Activated naive CD8-positive, alpha-beta T cell (primary cell): ENCODE data around the gene POU2F1.

Experiments
- H3K27ac Mint-ChIP-seq: one replicate; pipeline ENCODE4 v1.8.0; 2021; ENCODE audit warnings: mixed read lengths
- H3K27me3 Mint-ChIP-seq: one replicate; pipeline ENCODE4 v1.8.0; 2021; ENCODE audit warnings: mixed read lengths
- H3K36me3 Mint-ChIP-seq: one replicate; pipeline ENCODE4 v1.8.0; 2021; ENCODE audit warnings: mixed read lengths
- H3K4me1 Mint-ChIP-seq: one replicate; pipeline ENCODE4 v1.8.0; 2021; ENCODE audit warnings: low read depth, mixed read lengths
- H3K4me3 Mint-ChIP-seq: one replicate; pipeline ENCODE4 v1.8.0; 2021; ENCODE audit warnings: mild to moderate bottlenecking, mixed read lengths
- H3K9me3 Mint-ChIP-seq: one replicate; pipeline ENCODE4 v1.8.0; 2021; ENCODE audit warnings: low read depth, mixed read lengths

The POU2F1 gene

DNA sequence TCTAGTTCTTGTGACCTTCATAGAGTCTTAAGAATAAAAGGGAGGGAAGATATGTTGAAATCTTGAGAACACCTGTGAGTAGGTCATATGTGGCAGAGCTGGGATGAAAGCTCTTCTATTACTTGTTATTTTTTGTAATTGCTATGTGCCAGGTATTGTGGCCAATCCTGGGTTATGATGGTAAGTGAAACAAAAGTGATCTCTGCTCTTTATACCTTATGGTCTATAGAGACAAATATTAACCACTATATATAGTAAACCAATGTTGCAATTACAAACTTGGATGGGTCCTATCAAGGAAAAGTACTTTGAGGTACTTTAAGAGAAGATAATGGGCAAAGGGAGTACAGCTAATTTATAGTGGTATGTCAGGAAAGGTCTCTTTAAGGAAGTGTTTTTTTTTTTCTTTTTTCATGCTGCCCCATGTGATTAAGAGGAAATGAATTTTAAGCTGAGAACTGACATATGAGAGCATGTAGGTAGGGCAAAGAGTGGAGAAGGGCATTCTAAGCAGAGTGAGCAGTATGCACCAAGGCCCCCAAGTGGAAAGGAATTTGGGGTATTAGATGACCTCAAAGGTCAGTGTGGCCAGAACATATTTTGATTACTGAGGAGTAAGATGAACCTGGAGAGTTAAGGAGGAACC lies 43.3 kb downstream of the POU2F1 start:
- Mint-ChIP-seq H3K4me1 (peaks cover 34% of the 10 kb centered on the region), H3K36me3 (no peaks in the 10 kb centered on the region), H3K4me3 (no peak overlapping the region), H3K27ac (no peak overlapping the region), H3K9me3 (no peaks in the 10 kb centered on the region), H3K27me3 (no peaks in the 10 kb centered on the region)

DNA sequence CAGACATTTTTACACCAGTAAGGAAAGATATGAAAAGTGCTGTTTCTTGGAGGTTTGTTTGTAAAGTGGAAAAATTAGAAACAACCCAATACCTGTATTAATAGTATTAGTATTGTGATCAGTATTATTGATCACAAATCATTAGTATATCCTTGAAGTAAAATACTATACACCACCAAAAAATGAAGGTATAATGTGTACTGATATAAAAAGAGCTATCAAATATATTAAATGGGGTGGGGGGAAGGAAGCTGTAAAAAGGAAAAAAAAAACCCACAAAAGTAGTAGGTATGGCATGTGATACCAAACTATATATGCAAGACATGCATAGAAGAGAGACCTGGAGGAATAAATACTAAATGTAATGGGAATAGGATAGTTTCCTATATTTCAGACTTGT lies 46.3 kb downstream of the POU2F1 start:
- Mint-ChIP-seq H3K27me3 (no peaks in the 10 kb centered on the region), H3K36me3 (no peaks in the 10 kb centered on the region), H3K9me3 (no peaks in the 10 kb centered on the region), H3K27ac (peak overlapping the region; percentile 30), H3K4me3 (no peak overlapping the region), H3K4me1 (peaks cover 28% of the 10 kb centered on the region)

DNA sequence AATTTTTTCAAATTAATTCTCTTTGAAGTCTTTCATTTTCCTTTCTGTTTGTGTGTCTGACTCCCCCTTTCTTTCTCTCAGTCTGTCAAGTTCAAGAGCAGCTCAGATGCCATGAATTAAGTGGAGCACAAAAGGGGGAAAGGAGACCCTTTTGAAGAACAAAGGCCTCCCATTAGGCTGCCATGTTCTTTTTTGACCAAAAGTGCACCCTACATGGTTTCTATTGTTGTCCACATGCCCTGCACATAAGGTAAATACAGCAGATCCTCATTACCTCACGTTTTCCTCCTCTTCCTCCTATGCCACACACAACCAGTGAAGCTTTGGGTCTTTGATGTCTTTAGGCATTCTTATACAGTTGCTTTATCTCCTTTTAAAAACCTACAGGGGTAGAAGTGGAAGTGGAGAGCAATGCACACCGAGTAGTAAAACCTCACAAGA lies 47.7 kb downstream of the POU2F1 start:
- no peak overlapping the region for H3K27ac Mint-ChIP-seq

DNA sequence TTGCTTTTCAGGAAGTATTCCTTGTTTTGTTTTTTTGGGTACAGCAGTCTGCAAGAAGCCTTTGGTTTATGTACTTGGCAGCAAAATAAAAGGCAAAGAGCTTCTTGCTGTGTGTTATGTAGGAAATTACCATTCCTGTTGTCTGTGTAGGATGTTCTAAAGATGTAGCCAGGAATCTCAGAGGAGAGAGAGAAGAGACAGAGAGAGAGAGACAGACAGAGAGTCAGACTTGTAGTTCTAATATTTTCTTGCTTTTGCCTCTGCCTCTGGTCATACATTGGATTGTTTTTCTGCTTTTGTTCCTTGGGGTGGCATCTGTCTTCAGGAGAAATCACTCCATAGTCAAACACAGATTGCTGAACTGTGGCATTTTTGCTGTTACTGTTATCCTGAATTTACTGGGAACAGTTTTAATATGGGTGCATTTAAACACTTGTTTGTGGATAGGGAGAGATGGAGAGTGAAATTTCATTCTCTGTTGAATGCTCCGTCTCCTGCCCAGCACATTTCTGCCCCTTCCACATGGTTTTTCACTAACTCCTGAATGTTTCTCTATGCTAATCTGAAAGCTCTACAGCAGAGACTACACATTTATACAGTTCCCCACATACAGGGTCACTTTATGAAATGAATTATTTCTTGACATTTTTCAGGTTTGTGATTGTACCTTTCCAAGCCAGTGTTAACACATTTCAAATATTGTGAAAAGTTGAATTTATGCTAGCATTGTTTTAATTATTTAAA lies 49.8 kb downstream of the POU2F1 start:
- H3K36me3 Mint-ChIP-seq, result peaks cover 2% of the 10 kb centered on the region
- H3K4me1 Mint-ChIP-seq, result peaks cover 49% of the 10 kb centered on the region
- H3K4me3 Mint-ChIP-seq, result no peak overlapping the region
- no peak overlapping the region for H3K27ac Mint-ChIP-seq
- no peaks in the 10 kb centered on the region for H3K9me3 Mint-ChIP-seq
- no peaks in the 10 kb centered on the region for H3K27me3 Mint-ChIP-seq

More for the DNA sequence above, 47.7 kb downstream of the POU2F1 start:
- Mint-ChIP-seq H3K27me3 (no peaks in the 10 kb centered on the region), H3K4me1 (peaks cover 39% of the 10 kb centered on the region), H3K36me3 (peaks cover 2% of the 10 kb centered on the region), H3K9me3 (no peaks in the 10 kb centered on the region), H3K4me3 (no peak overlapping the region)

DNA sequence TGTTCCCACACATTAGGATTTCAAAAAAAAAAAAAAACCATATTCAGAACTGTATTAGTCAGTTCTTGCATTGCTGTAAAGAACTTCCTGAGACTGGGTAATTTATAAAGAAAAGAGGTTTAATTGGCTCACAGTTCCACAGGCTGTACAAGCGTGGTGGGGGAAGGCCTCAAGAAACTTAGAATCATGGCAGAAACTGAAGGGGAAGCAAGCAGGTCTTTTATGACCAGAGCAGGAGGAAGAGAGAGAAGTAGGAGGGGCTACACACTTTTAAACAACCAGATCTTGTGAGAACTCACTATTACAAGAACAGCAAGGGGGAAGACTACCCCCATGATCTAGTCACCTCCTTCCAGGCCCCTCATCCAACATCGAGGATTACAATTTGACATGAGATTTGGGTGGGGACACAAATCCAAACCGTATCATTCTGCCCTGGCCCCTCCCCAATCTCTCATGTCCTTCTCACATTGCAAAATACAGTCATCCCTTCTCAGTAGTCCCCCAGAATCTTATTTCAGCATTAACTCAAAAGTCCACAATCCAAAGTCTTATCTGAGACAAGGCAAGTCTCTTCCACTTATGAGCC lies 51.8 kb downstream of the POU2F1 start:
- Mint-ChIP-seq H3K4me1 (peaks cover 50% of the 10 kb centered on the region), H3K4me3 (no peak overlapping the region), H3K27ac (no peak overlapping the region), H3K36me3 (peaks cover 2% of the 10 kb centered on the region), H3K9me3 (no peaks in the 10 kb centered on the region), H3K27me3 (no peaks in the 10 kb centered on the region)

DNA sequence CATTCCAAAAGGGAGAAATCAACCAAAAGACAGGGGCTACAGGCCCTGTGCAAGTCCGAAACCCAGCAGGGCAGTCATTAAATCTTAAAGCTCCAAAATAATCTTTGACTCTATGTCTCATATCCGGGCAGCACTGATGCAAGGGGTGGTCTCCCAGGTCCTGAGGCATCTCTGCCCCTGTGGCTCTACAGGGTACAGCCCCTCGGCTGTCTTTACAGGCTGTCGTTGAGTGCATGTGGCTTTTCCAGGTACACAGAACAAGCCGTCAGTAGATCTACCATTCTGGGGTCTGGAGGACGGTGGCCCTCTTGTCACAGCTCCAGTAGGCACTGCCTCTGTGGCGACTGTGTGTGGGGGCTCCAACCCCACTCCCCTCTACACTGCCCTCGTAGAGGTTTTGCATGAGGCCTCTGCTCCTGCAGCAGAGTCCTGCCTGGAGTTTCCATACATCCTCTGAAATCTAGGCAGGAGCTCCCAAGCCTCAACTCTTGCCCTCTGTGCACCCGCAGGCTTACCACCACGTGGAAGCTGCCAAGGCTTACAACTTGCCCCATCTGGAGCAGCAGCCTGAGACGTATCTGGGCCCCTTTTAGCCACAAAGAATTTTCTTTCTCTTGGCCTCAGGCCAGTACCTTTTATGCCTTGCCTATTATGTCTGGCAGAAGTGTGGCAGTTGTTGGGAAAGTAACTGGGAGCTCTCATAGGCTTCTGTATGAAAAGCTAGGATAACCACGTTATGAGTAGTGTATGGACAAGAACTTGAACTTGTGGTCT lies 52.5 kb downstream of the POU2F1 start:
- Mint-ChIP-seq H3K4me1 (peaks cover 48% of the 10 kb centered on the region), H3K36me3 (peaks cover 2% of the 10 kb centered on the region), H3K9me3 (no peaks in the 10 kb centered on the region), H3K27me3 (no peaks in the 10 kb centered on the region), H3K27ac (no peak overlapping the region), H3K4me3 (no peak overlapping the region)

DNA sequence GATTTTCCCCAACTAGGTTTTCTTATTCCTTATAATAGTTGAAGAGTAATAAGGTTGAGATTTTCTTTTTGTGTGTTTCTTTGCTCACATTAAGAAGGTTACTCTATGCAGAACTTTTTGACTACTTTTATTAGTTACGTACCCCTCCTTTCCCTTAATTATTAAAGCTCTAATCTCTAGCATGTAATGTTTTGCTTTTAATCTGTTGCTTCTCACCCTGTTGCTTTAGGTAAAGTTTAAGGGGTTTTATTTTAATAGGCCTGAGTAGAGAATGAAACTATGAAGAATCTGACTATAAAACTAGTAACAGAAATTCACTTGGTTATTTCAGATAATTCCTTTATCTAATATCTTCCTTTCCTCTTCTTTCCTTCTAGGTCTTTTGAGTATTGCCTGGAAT lies 53.4 kb downstream of the POU2F1 start:
- Mint-ChIP-seq H3K27me3 (no peaks in the 10 kb centered on the region), H3K4me1 (peaks cover 43% of the 10 kb centered on the region), H3K27ac (no peak overlapping the region), H3K4me3 (no peak overlapping the region), H3K36me3 (peaks cover 2% of the 10 kb centered on the region), H3K9me3 (no peaks in the 10 kb centered on the region)

DNA sequence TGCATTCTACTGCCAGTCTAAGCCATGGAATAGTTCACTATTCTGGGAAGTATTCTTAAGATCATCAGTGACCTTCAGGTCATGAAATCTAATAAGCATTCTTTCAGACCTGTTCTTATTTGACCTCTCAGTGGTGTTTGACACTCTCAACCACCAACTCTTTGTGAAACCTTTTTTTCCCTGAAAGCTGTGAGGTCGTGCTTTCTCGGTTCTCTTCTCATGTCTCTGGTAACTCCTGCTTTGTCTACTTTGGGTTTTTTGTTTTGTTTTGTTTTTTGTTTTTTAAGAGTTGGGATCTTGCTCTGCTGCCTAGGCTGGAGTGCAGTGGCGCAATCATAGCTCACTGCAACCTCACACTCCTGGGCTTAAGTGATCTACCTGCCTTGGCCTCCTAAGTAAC lies 56.3 kb downstream of the POU2F1 start:
- Mint-ChIP-seq H3K27me3 (no peaks in the 10 kb centered on the region), H3K36me3 (peaks cover 2% of the 10 kb centered on the region), H3K9me3 (no peaks in the 10 kb centered on the region), H3K27ac (no peak overlapping the region), H3K4me3 (no peak overlapping the region), H3K4me1 (peaks cover 35% of the 10 kb centered on the region)

DNA sequence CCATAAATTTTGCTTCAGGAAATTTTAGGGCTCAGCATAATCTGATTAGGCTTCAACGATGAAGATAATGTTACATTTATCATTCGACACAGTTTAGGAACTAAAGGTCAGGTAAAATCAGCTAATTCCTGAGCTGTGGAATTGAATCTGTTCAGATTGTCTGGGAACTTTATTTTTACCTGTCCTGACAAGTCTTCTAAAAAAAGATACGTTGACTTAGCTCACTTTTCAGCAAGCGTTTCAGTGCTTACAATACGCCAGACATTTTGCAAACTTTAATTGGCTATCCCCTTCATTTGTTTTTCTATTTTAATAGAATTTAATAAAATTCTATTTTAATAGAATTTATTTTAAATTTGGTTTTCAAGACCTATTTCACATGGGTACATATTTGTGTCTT lies 57.8 kb downstream of the POU2F1 start:
- Mint-ChIP-seq H3K4me3 (no peak overlapping the region), H3K27me3 (no peaks in the 10 kb centered on the region), H3K36me3 (peaks cover 4% of the 10 kb centered on the region), H3K9me3 (no peaks in the 10 kb centered on the region), H3K4me1 (peaks cover 26% of the 10 kb centered on the region), H3K27ac (no peak overlapping the region)

DNA sequence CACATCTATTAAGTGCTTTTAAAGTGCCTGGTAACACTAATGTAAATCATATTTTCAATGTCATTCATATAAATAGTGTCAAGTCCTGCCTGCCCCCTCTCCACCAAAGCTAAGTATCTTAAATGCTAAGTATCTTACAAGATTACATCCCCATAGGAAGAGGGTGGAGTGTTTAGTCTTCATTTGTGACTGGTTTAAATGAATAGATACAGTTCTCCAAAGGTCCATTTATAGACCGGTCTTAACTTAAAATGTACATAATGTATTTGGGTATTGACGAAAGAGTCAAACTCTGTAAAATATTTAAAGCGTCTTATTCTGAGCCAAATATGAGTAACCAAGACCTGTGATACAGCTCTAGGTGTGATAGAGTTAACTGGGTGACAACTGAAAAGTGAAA lies 60.2 kb downstream of the POU2F1 start:
- Mint-ChIP-seq H3K27me3 (no peaks in the 10 kb centered on the region), H3K27ac (no peak overlapping the region), H3K4me1 (peaks cover 20% of the 10 kb centered on the region), H3K9me3 (no peaks in the 10 kb centered on the region), H3K36me3 (peaks cover 4% of the 10 kb centered on the region), H3K4me3 (no peak overlapping the region)

DNA sequence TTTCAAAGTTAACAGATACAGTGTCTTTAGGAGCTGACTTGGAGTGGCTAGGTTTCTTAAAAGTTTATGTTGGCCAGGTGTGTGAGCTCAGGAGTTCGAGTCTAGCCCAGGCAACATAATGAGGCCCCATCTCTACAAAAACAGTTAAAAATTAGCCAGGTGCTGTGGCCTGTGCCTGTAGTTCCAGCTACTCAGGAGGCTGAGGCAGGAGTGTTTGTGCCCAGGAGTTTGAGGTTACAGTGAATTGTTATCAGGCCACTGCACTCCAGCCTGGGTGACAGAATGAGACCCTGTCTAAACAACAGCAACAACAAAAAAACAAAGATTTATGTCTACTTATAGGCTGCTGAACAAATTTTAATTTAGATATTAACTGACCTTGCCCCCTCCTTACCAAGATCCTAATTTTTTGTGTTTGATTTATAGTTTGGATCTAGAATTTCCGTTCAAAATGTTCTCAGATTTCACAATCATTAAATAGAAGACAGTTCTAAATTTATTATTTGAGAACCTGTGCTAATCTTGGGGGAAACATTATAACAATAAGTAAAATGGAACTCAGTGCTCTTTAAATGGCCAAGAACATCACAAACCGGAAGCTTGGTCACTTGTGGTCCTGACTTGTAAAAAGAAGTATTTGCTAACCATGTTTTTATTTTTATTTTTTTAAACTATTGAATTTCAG lies 67.8 kb downstream of the POU2F1 start:
- Mint-ChIP-seq H3K27ac (no peak overlapping the region), H3K27me3 (no peaks in the 10 kb centered on the region), H3K9me3 (no peaks in the 10 kb centered on the region), H3K4me3 (no peak overlapping the region), H3K36me3 (peaks cover 2% of the 10 kb centered on the region), H3K4me1 (peaks cover 22% of the 10 kb centered on the region)

DNA sequence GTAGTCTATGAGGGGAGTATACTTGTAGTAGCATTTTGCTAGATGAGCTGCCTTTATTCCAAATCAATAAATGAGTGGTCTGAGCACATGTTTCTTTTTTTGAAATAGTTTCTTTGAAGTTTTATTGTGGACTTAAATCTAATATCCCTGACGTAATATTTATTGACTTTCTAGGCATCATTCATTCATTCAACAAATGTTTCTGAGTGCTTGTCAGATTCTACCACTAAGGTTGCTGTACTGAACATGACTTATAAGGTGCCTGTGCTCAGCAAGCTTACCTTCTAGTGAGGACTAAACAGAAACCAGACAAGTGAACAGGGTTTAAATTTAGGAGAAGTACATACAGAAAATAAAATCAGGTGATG lies 68.4 kb downstream of the POU2F1 start:
- peaks cover 2% of the 10 kb centered on the region for H3K36me3 Mint-ChIP-seq
- H3K4me3 Mint-ChIP-seq, result no peak overlapping the region
- no peak overlapping the region for H3K27ac Mint-ChIP-seq
- H3K4me1 Mint-ChIP-seq, result peaks cover 22% of the 10 kb centered on the region
- H3K27me3 Mint-ChIP-seq, result no peaks in the 10 kb centered on the region
- H3K9me3 Mint-ChIP-seq, result no peaks in the 10 kb centered on the region

DNA sequence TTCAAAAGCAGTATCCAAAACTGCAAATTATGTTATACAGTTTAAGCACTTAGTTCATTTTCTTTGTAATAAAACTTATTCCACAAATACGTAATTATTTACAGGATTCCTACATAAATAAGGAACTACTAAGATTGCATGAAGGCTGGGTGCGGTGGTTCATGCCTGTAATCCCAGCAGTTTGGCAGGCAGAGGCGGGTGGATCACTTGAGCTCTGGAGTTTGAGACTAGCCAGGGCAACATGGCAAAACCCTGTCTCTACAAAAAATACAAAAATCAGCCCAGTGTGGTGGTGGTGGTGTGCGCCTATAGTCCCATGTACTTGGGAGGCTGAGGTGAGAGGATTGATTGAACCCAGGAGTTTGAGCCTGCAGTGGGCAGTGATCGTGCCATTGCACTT lies 69.3 kb downstream of the POU2F1 start:
- H3K27ac Mint-ChIP-seq, result no peak overlapping the region
- H3K9me3 Mint-ChIP-seq, result no peaks in the 10 kb centered on the region
- H3K4me1 Mint-ChIP-seq, result peaks cover 26% of the 10 kb centered on the region
- peaks cover 6% of the 10 kb centered on the region for H3K36me3 Mint-ChIP-seq
- no peak overlapping the region for H3K4me3 Mint-ChIP-seq
- H3K27me3 Mint-ChIP-seq, result no peaks in the 10 kb centered on the region

DNA sequence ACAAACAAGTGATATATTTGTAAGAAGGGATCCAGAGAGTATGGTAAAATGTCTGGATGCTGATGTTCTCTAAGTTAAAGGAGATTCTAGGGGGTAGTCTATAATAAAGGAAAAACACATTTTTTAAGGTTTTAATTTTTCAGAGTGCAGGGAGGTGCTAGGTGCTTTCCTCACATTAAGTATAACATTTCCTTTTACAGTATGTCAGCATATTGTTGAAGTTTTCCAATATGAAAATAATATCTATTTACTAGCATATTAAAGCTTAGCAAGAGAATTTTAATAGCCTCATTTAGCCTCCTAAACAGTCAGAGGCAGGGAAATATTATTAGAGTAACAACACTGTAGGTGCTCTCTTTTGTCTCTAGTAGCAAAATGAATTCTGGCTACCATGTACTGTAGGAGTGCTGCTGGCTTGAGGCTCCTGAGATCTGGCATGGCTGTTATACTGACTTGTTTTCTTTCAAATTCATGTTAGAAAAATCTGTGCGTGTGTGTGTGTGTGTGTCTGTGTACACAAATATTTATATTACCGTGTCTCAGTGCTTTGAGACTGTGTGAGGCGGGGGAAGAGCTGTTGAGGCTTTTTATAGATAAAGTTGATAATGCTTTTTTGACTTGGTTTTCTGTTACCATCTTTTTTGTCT lies 71.0 kb downstream of the POU2F1 start:
- Mint-ChIP-seq H3K36me3 (peaks cover 8% of the 10 kb centered on the region), H3K4me1 (peaks cover 24% of the 10 kb centered on the region), H3K4me3 (no peak overlapping the region), H3K9me3 (no peaks in the 10 kb centered on the region), H3K27ac (no peak overlapping the region), H3K27me3 (no peaks in the 10 kb centered on the region)
